Stomach (tissue), 9 donors: ENCODE measurements around the gene TMEM161B. TPM values are rescaled to one million over a fixed set of nuclear protein-coding genes. Genes with fewer than 3 reads are reported as not detected.

Experiments used
- DNase-seq, 2 donors: peaks; one replicate each; pipeline versions ENCODE4 v3.0.0 to v3.0.0-alpha.2; 2013 to 2019
- H3K27ac ChIP-seq, 5 donors: fragments of 200-600 bp in 4 of 5; sonication (generic) in 4 of 5; one replicate each; pipeline ENCODE4 v1.5.1; 2013 to 2019; ENCODE audit warnings: mild to moderate bottlenecking in 1 of 5, moderate library complexity in 1 of 5
- H3K27me3 ChIP-seq, 3 donors: fragments of 200-600 bp; sonication (generic); one replicate each; pipeline ENCODE4 v1.5.1; 2017 to 2019; ENCODE audit warnings: mixed run types in 1 of 3
- H3K36me3 ChIP-seq, 4 donors: fragments of 200-600 bp; sonication (generic); 1 replicate in 3 of 4; 2 replicates in 1 of 4; pipeline ENCODE4 v1.5.1; 2016 to 2019
- H3K4me1 ChIP-seq, 4 donors: fragments of 200-600 bp; sonication (generic); one replicate each; pipeline ENCODE4 v1.5.1; 2016 to 2019
- H3K4me3 ChIP-seq, 4 donors: fragments of 200-600 bp; sonication (generic) in 3 of 4; one replicate each; pipeline ENCODE4 v1.5.1; 2016 to 2019; ENCODE audit warnings: mild to moderate bottlenecking in 1 of 4
- H3K9me3 ChIP-seq, 4 donors: fragments of 200-600 bp; sonication (generic); one replicate each; pipeline ENCODE4 v1.5.1; 2016 to 2019
- EP300 ChIP-seq: sonication (generic); formaldehyde crosslinking; IDR thresholded peaks from one replicate; pipeline ENCODE4 v1.6.1; 2017; ENCODE audit warnings: antibody characterized with exemption
- POLR2A ChIP-seq, 4 donors: fragments of 450-650 bp; IDR thresholded peaks; one replicate each; pipeline ENCODE4 v1.6.1; 2016; ENCODE audit warnings: antibody characterized with exemption in 4 of 4, control low read depth in 2 of 4, mild to moderate bottlenecking in 1 of 4, moderate library complexity in 1 of 4
- POLR2AphosphoS5 ChIP-seq, 3 donors: sonication (generic); formaldehyde crosslinking; IDR thresholded peaks; one replicate each; pipeline ENCODE4 v1.6.1; 2016; ENCODE audit warnings: antibody characterized with exemption in 3 of 3
- WGBS, 5 donors: extraction: QIAGEN DNeasy Blood & Tissue Kit in 3 of 5; methylation state at CpG; one replicate each; pipeline versions ENCODE4 v1.1.5 to v1.1.7; 2013 to 2018; 5-methylcytosine and 5-hydroxymethylcytosine counted together
- intact Hi-C: fragments of 100-400 bp; cut with DNase I; formaldehyde crosslinking; loops from one replicate; pipeline ENCODE4 v1.15.1; 2023; ENCODE audit warnings: low total_unique reads
- polyA plus RNA-seq, 3 donors: library from polyadenylated mRNA; stranded (reverse); fragments of 200-250 nt; gene quantifications; one replicate each; pipeline ENCODE4 v1.2.3, GENCODE V29; 2013
- total RNA-seq, 5 donors: library from RNA; depleted of rRNA; stranded (reverse); fragments of >200 nt; gene quantifications; one replicate each; pipeline versions ENCODE4 v1.1.0 to v1.2.3, GENCODE V29; 2014 to 2016
- TF ChIP-seq, protein P1 (sequence below), 7 experiments: fragments of 450-650 bp in 4 of 7; fragments of 200-600 bp in 3 of 7; sonication (generic) in 3 of 7; IDR thresholded peaks; one replicate each; pipeline ENCODE4 v1.5.1; 2016 to 2019; ENCODE audit warnings: antibody characterized with exemption in 7 of 7, control low read depth in 2 of 7, mild to moderate bottlenecking in 1 of 7
- donor health status: healthy with polysubstance abuse.
- donor health status: Bipolar disorder and iron deficiency.
- donor health status: healthy.

The TMEM161B gene
- total and polyA plus RNA-seq, 8 donors = 7.0 to 78.2 (median 35.8) TPM

DNA sequence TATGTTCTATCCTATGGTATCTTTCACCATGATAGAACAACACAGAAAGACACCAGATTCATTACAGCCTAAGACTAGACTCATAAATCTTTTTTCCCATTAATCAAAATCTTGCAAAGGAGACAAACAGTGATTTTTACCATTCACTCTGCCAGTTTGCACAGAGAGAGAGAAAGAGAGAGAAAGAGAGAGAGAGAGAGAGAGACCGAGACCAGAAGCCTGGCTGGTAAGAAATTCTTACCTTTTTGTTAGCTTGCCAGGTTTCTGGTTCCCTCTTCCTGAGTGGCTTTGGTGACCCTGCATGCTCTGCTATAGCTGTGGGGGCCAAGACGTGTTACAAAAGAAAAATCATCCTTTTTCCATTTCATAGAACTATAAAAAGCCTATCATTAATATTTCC lies 18.6 kb downstream of the TMEM161B start:
- Histone ChIP-seq H3K27ac (no peak overlapping the region), H3K4me3 (no peak overlapping the region), H3K27me3 (no peaks in the 10 kb centered on the region), H3K36me3 (no peaks in the 10 kb centered on the region), H3K4me1 (peaks cover 0 to 56% (median 13%) of the 10 kb centered on the region in 4 donors), H3K9me3 (no peaks in the 10 kb centered on the region)
- TF ChIP-seq POLR2AphosphoS5 (IDR thresholded peaks at IDR 0.05) (no peak), EP300 (no peak), POLR2A (IDR thresholded peaks at IDR 0.05) (no peak)
- TF ChIP-seq, protein P1, sequence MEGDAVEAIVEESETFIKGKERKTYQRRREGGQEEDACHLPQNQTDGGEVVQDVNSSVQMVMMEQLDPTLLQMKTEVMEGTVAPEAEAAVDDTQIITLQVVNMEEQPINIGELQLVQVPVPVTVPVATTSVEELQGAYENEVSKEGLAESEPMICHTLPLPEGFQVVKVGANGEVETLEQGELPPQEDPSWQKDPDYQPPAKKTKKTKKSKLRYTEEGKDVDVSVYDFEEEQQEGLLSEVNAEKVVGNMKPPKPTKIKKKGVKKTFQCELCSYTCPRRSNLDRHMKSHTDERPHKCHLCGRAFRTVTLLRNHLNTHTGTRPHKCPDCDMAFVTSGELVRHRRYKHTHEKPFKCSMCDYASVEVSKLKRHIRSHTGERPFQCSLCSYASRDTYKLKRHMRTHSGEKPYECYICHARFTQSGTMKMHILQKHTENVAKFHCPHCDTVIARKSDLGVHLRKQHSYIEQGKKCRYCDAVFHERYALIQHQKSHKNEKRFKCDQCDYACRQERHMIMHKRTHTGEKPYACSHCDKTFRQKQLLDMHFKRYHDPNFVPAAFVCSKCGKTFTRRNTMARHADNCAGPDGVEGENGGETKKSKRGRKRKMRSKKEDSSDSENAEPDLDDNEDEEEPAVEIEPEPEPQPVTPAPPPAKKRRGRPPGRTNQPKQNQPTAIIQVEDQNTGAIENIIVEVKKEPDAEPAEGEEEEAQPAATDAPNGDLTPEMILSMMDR (IDR thresholded peaks at IDR 0.05) = no peak
- WGBS, 5 donors = 80 to 95% (median 88%) methylated on average over 2 of the region's 2 CpGs
- intact Hi-C loops = no loop called here
- DNase-seq = no peak

DNA sequence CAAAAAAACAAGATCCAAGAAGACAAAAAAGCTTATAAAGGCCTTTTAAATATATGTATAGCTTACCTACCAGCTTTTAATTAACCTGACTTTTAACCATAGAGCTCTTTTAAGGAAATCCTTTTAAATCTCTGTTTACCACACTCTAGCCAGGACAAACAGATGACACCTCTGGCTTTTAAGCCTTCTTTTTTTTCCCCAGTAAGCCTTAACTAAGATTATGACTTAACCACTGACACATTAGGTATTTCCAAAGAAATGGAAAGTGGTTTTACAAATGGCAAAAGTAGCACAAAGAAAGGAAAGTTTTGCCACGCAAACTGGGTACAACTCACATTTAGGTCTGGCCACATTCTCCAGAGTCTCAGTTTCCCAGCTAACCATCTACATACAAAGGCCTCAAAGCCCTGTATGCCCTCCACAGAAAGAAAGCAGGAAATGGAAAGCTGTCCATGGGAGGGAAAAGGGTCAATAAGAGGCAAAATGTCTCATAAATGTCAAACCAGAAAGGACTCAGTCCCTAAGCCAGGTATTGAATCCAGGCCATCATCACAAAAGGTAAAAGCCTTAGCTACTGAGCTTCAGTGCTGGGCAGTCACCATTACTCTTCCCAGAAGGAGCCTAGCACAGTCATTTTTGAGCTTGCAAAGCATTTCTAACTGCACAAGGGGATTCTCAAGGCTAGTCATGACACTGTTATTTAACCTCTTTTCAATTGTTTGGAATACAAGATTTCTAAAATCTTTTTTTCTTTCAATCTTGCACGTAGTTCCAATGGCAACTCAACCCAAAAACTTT lies 19.7 kb downstream of the TMEM161B start:
- 91 to 99% (median 94%) methylated on average over 2 of the region's 2 CpGs for WGBS, 5 donors
- no peaks in the 10 kb centered on the region for H3K36me3 ChIP-seq
- peaks cover 0 to 66% (median 16%) of the 10 kb centered on the region in 4 donors for H3K4me1 ChIP-seq
- TF ChIP-seq, protein P1 (IDR thresholded peaks at IDR 0.05) = no peak
- TF ChIP-seq EP300 (no peak), POLR2AphosphoS5 (IDR thresholded peaks at IDR 0.05) (no peak), POLR2A (IDR thresholded peaks at IDR 0.05) (no peak)
- H3K4me3 ChIP-seq = no peak overlapping the region
- DNase-seq = no peak
- no peaks in the 10 kb centered on the region for H3K27me3 ChIP-seq
- no peak overlapping the region for H3K27ac ChIP-seq
- no peaks in the 10 kb centered on the region for H3K9me3 ChIP-seq
- intact Hi-C loops = no loop called here

DNA sequence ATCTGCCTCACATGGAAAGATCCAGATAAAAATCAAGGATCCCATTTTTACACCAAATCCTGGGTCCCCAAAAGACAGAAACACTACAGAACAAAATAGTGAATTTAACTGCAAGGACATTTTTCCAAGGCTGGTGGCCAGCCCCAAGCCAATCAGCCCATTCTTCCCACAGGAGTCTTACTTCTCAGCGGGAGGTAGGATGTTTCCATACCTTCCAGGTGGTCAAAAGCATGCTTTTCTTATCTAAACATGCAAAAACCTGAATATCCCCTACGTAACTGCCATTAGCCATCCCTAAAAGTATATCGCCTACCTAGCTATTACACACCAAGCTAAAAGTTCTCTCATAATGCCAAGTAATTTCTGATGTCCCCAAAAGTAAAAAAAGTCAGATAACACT lies 20.6 kb downstream of the TMEM161B start:
- intact Hi-C loops = no loop called here
- H3K9me3 ChIP-seq = no peaks in the 10 kb centered on the region
- peaks cover 0 to 65% (median 16%) of the 10 kb centered on the region in 4 donors for H3K4me1 ChIP-seq
- TF ChIP-seq POLR2AphosphoS5 (IDR thresholded peaks at IDR 0.05) (no peak), EP300 (no peak), POLR2A (IDR thresholded peaks at IDR 0.05) (no peak)
- TF ChIP-seq, protein P1 (IDR thresholded peaks at IDR 0.05) = no peak
- DNase-seq = no peak
- H3K36me3 ChIP-seq = no peaks in the 10 kb centered on the region
- no peak overlapping the region for H3K27ac ChIP-seq
- WGBS, 5 donors = 90 to 96% (median 91%) methylated on average over 3 of the region's 3 CpGs
- H3K27me3 ChIP-seq = no peaks in the 10 kb centered on the region
- H3K4me3 ChIP-seq = no peak overlapping the region

DNA sequence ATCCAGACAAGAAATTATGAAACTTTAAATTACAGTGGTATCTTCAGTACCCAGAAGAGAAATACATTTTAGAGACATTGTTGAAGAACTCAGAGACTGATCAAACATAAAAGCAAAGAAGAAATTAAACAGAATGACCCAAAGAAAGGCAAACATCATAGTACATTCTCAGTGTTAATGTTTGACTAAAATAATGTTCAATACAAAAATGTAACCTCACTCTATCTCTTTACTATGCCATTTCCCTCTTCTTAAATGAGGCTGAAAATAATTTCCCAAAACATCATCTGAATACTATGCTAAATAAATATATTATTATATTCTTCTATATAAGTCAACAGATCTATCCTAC lies 22.8 kb downstream of the TMEM161B start:
- Histone ChIP-seq H3K27me3 (no peaks in the 10 kb centered on the region), H3K27ac (no peak overlapping the region), H3K36me3 (no peaks in the 10 kb centered on the region), H3K4me1 (peaks cover 0 to 58% (median 17%) of the 10 kb centered on the region in 4 donors), H3K4me3 (no peak overlapping the region), H3K9me3 (no peaks in the 10 kb centered on the region)
- intact Hi-C loops = no loop called here
- TF ChIP-seq POLR2AphosphoS5 (IDR thresholded peaks at IDR 0.05) = no peak
- TF ChIP-seq EP300 = no peak
- TF ChIP-seq, protein P1 (IDR thresholded peaks at IDR 0.05) = no peak
- no peak for TF ChIP-seq POLR2A (IDR thresholded peaks at IDR 0.05)
- DNase-seq = no peak
